Mononuclear cell (primary cell): ENCODE results near the gene COLQ. TPM values are rescaled to one million over a fixed set of nuclear protein-coding genes. Genes with fewer than 3 reads are reported as not detected.
"Not testable (repeated sequence)": the region's sequence is repeated elsewhere in the genome, so short reads cannot be mapped to it uniquely, and the experiment has no call there.

ENCODE experiments used
- H3K27me3 ChIP-seq: 2 replicates; pipeline ENCODE4 v1.6.0; 2011; ENCODE audit warnings: low read length, control low read depth; ENCODE audit not compliant: insufficient read depth
- H3K4me1 ChIP-seq: 2 replicates; pipeline ENCODE4 v1.5.1; 2011; ENCODE audit warnings: mild to moderate bottlenecking, low read length, control low read depth; ENCODE audit not compliant: insufficient read depth
- H3K4me3 ChIP-seq: 2 replicates; pipeline ENCODE4 v1.5.1; 2011; ENCODE audit warnings: mild to moderate bottlenecking, low read length, moderate library complexity
- H3K9me3 ChIP-seq: 2 replicates; pipeline ENCODE4 v1.5.1; 2011; ENCODE audit warnings: low read depth, mild to moderate bottlenecking, control low read depth, low read length
- total RNA-seq: library from RNA; depleted of rRNA; stranded (reverse); fragments of >200 nt; gene quantifications from one replicate; pipeline ENCODE4 v1.2.3, GENCODE V29; 2012

Gene COLQ
- total RNA-seq, 1 donor = 1.9 TPM

GRCh38 chr3:15490158-15490557 is 31.3 kb downstream of the COLQ start:
- no peak overlapping the region for H3K4me3 ChIP-seq
- no peaks in the 10 kb centered on the region for H3K27me3 ChIP-seq
- H3K9me3 ChIP-seq = no peaks in the 10 kb centered on the region

GRCh38 chr3:15488002-15488401 is 33.5 kb downstream of the COLQ start:
- H3K4me3 ChIP-seq = no peak overlapping the region
- H3K9me3 ChIP-seq = no peaks in the 10 kb centered on the region
- no peaks in the 10 kb centered on the region for H3K27me3 ChIP-seq
- no peaks in the 10 kb centered on the region for H3K4me1 ChIP-seq

More at GRCh38 chr3:15490158-15490557, 31.3 kb downstream of the COLQ start:
- H3K4me1 ChIP-seq = no peaks in the 10 kb centered on the region

DNA sequence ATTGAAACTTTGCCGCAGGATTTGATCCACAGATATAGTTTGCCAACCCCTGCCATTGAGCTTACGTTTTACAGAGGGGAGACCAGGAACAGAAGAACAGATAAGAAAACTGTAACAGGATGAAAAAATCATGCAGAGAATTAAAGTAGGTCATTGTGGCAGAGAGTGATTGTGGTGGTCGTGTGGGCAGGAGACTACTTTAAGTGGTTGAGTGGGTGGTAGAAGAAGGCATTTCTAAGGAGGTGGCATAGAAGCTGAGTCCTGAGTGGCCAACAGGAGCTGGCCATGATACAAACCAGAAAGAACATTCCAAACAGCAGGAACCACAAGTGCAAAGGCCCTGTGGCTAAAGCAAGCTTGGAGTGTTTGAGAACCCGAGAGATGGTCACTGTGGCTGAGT is 34.5 kb downstream of the COLQ start:
- H3K27me3 ChIP-seq = no peaks in the 10 kb centered on the region
- no peak overlapping the region for H3K4me3 ChIP-seq
- H3K9me3 ChIP-seq = no peaks in the 10 kb centered on the region
- no peaks in the 10 kb centered on the region for H3K4me1 ChIP-seq

- Histone ChIP-seq H3K4me3 (no peak overlapping the region), H3K27me3 (no peaks in the 10 kb centered on the region), H3K4me1 (no peaks in the 10 kb centered on the region), H3K9me3 (no peaks in the 10 kb centered on the region)
Measured at GRCh38 chr3:15486020-15486419, 35.5 kb downstream of the COLQ start.

- not testable (repeated sequence) for H3K9me3 ChIP-seq, H3K4me3 ChIP-seq, H3K4me1 ChIP-seq, H3K27me3 ChIP-seq
Measured at GRCh38 chr3:15484551-15484950, 37.0 kb downstream of the COLQ start.

DNA sequence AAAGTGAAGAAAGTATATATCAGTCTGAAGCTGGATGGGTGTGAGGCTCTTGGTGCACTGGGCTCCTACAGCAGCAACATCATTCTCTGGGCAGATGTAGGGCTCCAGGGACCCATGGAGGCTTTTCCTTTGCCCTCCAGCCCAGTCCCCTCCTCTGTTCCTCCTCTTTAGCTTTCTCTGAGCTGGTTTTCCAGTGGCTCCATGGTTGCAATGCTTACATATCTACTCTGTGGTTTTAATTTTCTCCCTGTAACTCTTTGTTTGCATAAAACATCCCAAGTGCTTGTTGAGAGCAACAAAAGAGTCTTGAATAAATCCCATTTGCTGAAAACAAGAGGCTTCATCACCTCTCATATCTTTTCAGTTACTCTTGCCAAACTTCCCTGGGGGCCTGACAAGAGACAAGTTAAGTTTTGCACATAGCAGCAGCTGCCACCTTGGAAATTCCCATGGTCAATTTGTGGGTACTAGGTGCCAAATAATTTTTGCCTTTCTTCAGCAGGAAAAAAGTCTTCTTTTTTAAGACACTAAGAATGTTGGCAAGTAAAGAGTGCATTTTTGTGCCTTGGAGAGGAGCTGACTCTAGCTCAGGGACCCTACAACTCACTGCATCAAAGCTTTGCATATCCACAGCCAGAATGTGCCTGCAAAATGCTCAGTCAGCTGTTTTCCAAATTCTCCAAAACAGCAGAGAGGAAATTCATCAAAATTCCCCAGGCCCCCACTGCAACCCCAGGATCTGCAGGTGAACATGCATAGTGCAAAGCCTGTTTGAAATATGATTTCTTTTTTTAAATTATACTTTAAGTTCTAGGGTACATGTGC is 41.9 kb downstream of the COLQ start:
- no peak overlapping the region for H3K4me3 ChIP-seq
- peaks cover 6% of the 10 kb centered on the region for H3K4me1 ChIP-seq
- no peaks in the 10 kb centered on the region for H3K27me3 ChIP-seq
- no peaks in the 10 kb centered on the region for H3K9me3 ChIP-seq

DNA sequence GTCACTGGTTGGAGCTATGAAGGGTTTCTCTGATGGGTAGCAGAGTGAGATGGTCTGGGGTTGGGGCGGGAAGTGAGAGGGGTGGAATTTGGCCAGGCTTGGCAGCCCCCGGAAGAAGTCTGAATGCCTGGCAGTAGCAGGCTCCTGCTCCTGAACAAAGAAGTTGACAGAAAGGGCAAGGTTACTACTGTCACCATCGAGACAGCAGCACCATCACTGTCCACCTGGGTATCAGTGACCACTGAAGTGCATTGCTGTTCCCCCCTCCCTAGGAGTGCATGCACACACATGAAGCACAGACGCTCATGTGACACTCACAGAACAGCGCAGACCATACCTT is 42.9 kb downstream of the COLQ start:
- Histone ChIP-seq H3K4me3 (no peak overlapping the region), H3K9me3 (no peaks in the 10 kb centered on the region), H3K4me1 (peaks cover 6% of the 10 kb centered on the region), H3K27me3 (no peaks in the 10 kb centered on the region)

DNA sequence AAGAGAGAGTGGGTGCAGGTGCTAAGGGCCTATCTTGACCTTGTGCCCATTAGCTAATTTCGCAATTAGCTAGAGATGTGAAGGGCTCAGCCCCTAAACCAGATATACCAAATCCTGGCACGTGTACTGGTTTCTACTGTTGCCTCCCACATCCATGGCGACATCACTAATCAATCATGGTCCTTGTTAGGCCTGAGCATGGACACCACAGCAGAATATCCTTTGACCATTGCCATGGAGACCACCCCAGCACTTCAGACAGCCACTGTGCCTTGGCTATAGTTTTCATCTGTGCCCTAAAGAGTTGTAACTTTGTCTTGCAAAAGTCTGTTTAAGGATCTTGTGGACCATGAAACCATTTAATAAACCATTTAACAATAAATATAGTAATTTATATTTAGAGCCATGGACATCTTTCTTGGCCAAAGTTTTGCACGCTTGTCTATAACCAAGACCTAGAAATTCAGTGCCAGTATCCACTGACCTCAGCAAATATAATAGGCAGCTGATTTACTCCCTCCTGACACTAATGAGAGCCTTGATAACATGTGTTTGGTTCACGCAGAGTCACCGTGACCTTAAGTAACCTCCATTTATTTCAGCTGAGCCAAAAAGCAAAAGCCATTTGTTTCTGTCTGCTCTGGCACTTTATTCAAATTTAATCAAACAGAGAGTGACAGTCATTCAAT is 43.4 kb downstream of the COLQ start:
- Histone ChIP-seq H3K9me3 (no peaks in the 10 kb centered on the region), H3K4me1 (peaks cover 6% of the 10 kb centered on the region), H3K4me3 (no peak overlapping the region), H3K27me3 (no peaks in the 10 kb centered on the region)

- H3K27me3 ChIP-seq = no peaks in the 10 kb centered on the region
- no peak overlapping the region for H3K4me3 ChIP-seq
- H3K9me3 ChIP-seq = no peaks in the 10 kb centered on the region
- peaks cover 6% of the 10 kb centered on the region for H3K4me1 ChIP-seq
Measured at GRCh38 chr3:15476378-15476777, 45.1 kb downstream of the COLQ start.

DNA sequence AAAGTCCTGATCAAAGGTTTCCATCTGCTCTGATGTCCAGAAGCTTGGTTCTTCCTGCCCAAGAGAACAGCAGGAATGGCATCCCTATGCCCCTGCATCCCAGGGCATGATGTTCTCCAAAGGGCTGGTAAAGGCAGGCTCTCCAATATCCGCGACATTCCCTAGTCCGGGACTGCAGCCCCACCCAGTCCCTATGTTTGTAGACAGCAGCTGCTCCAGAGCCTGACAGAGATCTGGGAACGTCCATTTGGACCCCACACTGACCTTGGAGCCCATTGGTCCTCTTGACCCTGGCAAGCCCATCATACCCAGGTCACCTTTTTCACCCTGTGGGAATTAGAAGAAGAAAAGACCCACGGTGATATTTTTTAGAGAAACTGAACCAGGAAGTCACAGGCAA is 46.3 kb downstream of the COLQ start:
- Histone ChIP-seq H3K9me3 (no peaks in the 10 kb centered on the region), H3K27me3 (no peaks in the 10 kb centered on the region), H3K4me3 (no peak overlapping the region), H3K4me1 (peaks cover 6% of the 10 kb centered on the region)

DNA sequence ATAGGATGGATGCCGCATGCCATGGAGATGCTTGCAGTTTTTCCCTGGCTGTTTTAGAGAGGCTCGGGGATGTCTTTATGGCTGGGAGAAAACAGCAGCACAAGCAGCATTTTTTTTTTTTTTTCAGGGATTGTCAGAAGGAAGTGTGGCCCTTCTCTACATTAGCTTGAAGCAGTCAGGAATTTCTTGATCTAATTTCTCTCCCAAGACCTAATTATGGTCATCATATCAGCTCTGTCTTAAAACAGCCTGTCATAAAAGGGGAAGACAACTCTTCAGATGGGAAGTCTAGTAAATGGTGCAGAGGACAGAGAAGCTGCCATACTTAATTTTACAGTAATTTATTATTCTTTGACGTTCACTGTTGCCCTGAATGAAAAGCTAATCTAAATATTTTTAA is 49.6 kb downstream of the COLQ start:
- H3K4me1 ChIP-seq = peaks cover 7% of the 10 kb centered on the region
- H3K4me3 ChIP-seq = no peak overlapping the region

DNA sequence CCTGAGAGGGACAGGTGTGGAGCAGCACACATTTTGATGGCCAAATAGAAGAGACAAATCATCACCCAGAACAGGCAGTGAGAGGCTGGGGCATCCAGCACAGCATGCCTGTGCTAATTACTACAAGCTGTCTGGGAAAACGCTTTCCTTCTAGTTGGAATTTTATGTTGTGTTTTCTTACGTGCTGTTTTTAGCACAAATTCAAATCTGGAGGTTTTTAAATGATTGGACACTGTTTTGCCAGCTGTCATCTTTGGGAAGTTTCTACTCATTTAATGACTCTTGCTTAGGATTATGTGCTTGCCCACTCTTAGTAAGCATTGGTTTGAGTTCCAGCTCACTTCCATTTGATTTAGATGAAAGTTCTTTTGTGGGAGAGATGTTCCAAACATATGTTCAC is 50.7 kb downstream of the COLQ start:
- Histone ChIP-seq H3K27me3 (no peaks in the 10 kb centered on the region), H3K9me3 (no peaks in the 10 kb centered on the region), H3K4me3 (no peak overlapping the region), H3K4me1 (peaks cover 3% of the 10 kb centered on the region)

More for the DNA sequence above, 49.6 kb downstream of the COLQ start:
- H3K27me3 ChIP-seq = no peaks in the 10 kb centered on the region
- no peaks in the 10 kb centered on the region for H3K9me3 ChIP-seq

DNA sequence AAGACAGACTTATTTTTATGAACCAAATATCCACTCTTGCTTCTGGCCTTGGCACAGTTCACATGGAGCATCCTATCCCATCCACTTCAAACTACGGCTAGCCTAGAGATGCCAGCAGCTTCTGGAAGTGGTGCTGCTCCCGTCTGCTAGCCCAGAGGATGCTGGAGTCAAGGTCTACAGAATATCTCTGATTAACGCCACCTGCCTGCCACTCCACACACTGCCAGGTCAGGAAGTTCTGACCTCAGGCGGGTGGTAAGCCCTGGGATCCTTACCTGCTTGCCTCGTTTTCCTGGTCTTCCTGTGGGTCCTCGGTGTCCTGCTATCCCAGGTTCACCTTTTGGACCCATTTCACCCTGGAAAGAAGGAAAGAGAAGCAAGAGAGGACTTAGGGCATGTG is 51.2 kb downstream of the COLQ start:
- Histone ChIP-seq H3K4me3 (no peak overlapping the region), H3K9me3 (no peaks in the 10 kb centered on the region), H3K4me1 (peaks cover 3% of the 10 kb centered on the region), H3K27me3 (no peaks in the 10 kb centered on the region)

- Histone ChIP-seq H3K9me3 (no peaks in the 10 kb centered on the region), H3K4me3 (no peak overlapping the region), H3K4me1 (peaks cover 3% of the 10 kb centered on the region), H3K27me3 (no peaks in the 10 kb centered on the region)
Measured at GRCh38 chr3:15467227-15468181, 54.0 kb downstream of the COLQ start.
